RWPE2 (cell line): ENCODE data around the gene RASA1.

Experiments used
- ATAC-seq: fragments of 200-7000 bp; cut with Tn5 transposase; 3 replicates; pipeline ENCODE4 v1.9.1; 2021; ENCODE audit warnings: low read depth
- DNase-seq: peaks from one replicate; pipeline ENCODE4 v3.0.0-alpha.2; 2020; ENCODE audit warnings: low spot score
- H3K27ac ChIP-seq: fragments of 450-650 bp; 2 replicates; pipeline ENCODE4 v1.5.1; 2017; ENCODE audit warnings: mild to moderate bottlenecking; ENCODE audit not compliant: poor library complexity, severe bottlenecking
- H3K27me3 ChIP-seq: fragments of 250-450 bp; sonication (Bioruptor Pico); 2 replicates; pipeline ENCODE4 v1.5.1; 2021; ENCODE audit warnings: mild to moderate bottlenecking, moderate library complexity; ENCODE audit not compliant: insufficient read depth, poor library complexity, severe bottlenecking
- H3K36me3 ChIP-seq: fragments of 250-450 bp; sonication (Bioruptor Pico); 2 replicates; pipeline ENCODE4 v1.5.1; 2020; ENCODE audit warnings: low read depth, mild to moderate bottlenecking, moderate library complexity
- H3K4me1 ChIP-seq: fragments of 250-450 bp; sonication (Bioruptor Pico); 2 replicates; pipeline ENCODE4 v1.5.1; 2021; ENCODE audit warnings: mild to moderate bottlenecking, moderate library complexity; ENCODE audit not compliant: insufficient read depth, poor library complexity, severe bottlenecking
- H3K4me3 ChIP-seq: fragments of 250-450 bp; sonication (Bioruptor Pico); 2 replicates; pipeline ENCODE4 v1.5.1; 2021; ENCODE audit warnings: mild to moderate bottlenecking, moderate library complexity; ENCODE audit not compliant: severe bottlenecking
- H3K9me3 ChIP-seq: fragments of 250-450 bp; sonication (Bioruptor Pico); 2 replicates; pipeline ENCODE4 v1.5.1; 2021; ENCODE audit warnings: mild to moderate bottlenecking, moderate library complexity; ENCODE audit not compliant: severe bottlenecking
- CTCF ChIP-seq: fragments of 450-650 bp; IDR thresholded peaks from one replicate; pipeline ENCODE4 v1.5.1; 2017; ENCODE audit warnings: mild to moderate bottlenecking, moderate library complexity; ENCODE audit not compliant: poor library complexity, severe bottlenecking

The RASA1 gene

DNA sequence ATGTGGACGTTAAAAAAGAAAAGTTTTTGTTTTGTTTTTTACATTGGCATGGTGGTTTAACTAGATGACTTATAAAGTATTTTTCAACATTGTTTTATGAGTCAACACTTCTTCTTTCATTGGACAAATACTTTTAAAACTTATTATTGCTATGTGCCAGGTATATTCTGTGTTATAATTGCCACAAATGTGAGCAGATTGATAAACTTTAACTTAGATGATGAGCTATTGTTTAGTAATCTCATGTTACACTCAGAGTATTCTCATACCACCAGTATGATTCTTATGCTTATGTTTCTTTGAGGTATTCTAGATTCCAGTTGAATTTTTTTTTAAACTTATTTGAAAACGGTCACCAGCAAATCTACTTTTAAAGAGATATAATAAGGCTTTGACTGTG is 60.3 kb downstream of the RASA1 start:
- Histone ChIP-seq H3K9me3 (no peaks in the 10 kb centered on the region), H3K36me3 (peaks cover 32% of the 10 kb centered on the region), H3K27ac (no peak overlapping the region), H3K27me3 (no peaks in the 10 kb centered on the region), H3K4me3 (no peak overlapping the region), H3K4me1 (peaks cover 21% of the 10 kb centered on the region)
- ATAC-seq (no peak; the same call in 2 of the 3 replicates), DNase-seq (no peak)
- no peak for TF ChIP-seq CTCF

DNA sequence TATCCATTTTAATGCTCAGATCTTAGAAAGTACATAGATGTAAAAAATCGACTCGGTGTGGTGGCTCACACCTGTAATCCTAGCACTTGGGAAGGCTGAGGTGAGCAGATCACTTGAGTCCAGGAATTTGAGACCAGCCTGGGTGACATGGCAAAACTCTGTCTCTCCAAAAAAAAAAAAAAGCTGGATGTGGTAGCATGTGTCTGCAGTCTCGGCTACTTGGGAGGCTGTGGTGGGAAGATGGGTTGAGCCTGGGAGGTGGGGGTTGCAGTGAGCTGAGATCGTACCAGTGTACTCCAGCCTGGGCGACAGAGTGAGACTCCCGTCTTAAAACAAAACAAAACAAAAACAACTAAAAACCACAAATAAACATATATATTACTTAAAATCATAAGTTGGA is 61.4 kb downstream of the RASA1 start:
- Histone ChIP-seq H3K27me3 (no peaks in the 10 kb centered on the region), H3K4me1 (peaks cover 21% of the 10 kb centered on the region), H3K9me3 (no peaks in the 10 kb centered on the region), H3K36me3 (peaks cover 43% of the 10 kb centered on the region), H3K27ac (no peak overlapping the region), H3K4me3 (no peak overlapping the region)
- ATAC-seq = no peak
- no peak for DNase-seq
- TF ChIP-seq CTCF = no peak

DNA sequence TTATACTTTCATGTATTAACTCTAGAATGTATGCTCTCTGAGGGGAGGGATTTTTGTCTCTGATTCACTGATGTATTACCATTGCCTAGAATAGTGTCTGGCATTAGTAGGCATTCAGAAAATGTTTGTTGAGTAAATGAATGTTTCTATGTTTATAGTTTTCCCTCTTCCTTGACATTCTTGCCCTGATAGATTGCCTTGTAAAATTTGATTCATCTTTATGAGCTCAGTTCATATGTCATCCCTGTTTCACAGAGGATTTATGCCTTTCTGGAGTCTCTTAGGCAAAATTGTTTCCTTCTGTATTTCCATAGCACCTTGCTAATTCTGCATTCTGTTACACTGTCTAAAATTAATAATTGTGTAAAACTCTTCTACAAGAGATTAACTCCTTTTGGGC is 72.3 kb downstream of the RASA1 start:
- no peak overlapping the region for H3K27ac ChIP-seq
- no peaks in the 10 kb centered on the region for H3K9me3 ChIP-seq
- no peaks in the 10 kb centered on the region for H3K4me1 ChIP-seq
- no peaks in the 10 kb centered on the region for H3K27me3 ChIP-seq
- DNase-seq = no peak
- no peak overlapping the region for H3K4me3 ChIP-seq
- ATAC-seq = no peak
- peaks cover 80% of the 10 kb centered on the region for H3K36me3 ChIP-seq
- TF ChIP-seq CTCF = no peak

- DNase-seq (no peak), ATAC-seq (no peak)
- Histone ChIP-seq H3K4me3 (no peak overlapping the region), H3K27me3 (no peaks in the 10 kb centered on the region), H3K4me1 (no peaks in the 10 kb centered on the region), H3K9me3 (no peaks in the 10 kb centered on the region), H3K27ac (no peak overlapping the region), H3K36me3 (peaks cover 85% of the 10 kb centered on the region)
- no peak for TF ChIP-seq CTCF
Observed at GRCh38 chr5:87340716-87341115, 73.0 kb downstream of the RASA1 start.

DNA sequence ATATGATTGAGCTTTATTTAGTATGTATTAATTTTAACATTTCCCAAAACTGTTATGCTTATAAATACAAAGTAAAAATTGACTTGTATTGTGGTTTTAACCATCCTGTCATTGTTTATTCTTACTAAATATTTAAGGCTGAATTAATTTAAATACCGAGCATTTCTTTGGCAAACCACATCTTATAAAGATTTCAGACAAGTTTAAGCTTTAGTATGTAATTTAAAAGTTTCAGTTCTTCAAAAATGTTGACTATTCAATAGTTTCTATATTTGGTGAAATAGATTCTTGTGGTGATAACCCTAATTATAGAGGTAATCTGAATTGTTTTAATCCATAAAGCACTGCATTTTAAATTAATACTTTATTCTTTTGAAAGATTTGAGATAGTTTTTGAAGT is 79.6 kb downstream of the RASA1 start:
- Histone ChIP-seq H3K36me3 (peaks cover 96% of the 10 kb centered on the region), H3K9me3 (no peaks in the 10 kb centered on the region), H3K27me3 (no peaks in the 10 kb centered on the region), H3K4me3 (no peak overlapping the region), H3K27ac (no peak overlapping the region), H3K4me1 (peaks cover 10% of the 10 kb centered on the region)
- ATAC-seq = no peak
- DNase-seq = no peak
- TF ChIP-seq CTCF = no peak
